Activated gamma-delta T cell (primary cell): ENCODE results near the gene POU2F1.

Source experiments
- DNase-seq: peaks from one replicate; lab custom pipeline; 2025; lab: John Stamatoyannopoulos, UW

Gene POU2F1

GRCh38 chr1:167423684-167424619, 203.3 kb downstream of the POU2F1 start:
- DNase-seq = no peak

- no peak for DNase-seq
These were observed 204.8 kb downstream of the POU2F1 start for GRCh38 chr1:167425482-167425881.

GRCh38 chr1:167426716-167427115, 206.0 kb downstream of the POU2F1 start:
- no peak for DNase-seq

- no peak for DNase-seq
These were observed 207.2 kb downstream of the POU2F1 start for GRCh38 chr1:167427848-167428247.

- DNase-seq = no peak
These were observed 207.7 kb downstream of the POU2F1 start for GRCh38 chr1:167428395-167428794.

GRCh38 chr1:167429612-167430011, 208.9 kb downstream of the POU2F1 start:
- DNase-seq = no peak

- DNase-seq = no peak
These were observed 209.6 kb downstream of the POU2F1 start for GRCh38 chr1:167430134-167430848.

GRCh38 chr1:167430849-167431242, 210.2 kb downstream of the POU2F1 start:
- DNase-seq = no peak

- DNase-seq = no peak
These were observed 210.7 kb downstream of the POU2F1 start for GRCh38 chr1:167431261-167431908.

- DNase-seq = no peak
These were observed 211.4 kb downstream of the POU2F1 start for GRCh38 chr1:167431909-167432650.

GRCh38 chr1:167432780-167433179, 212.1 kb downstream of the POU2F1 start:
- no peak for DNase-seq

- no peak for DNase-seq
These were observed 213.2 kb downstream of the POU2F1 start for GRCh38 chr1:167433884-167434283.

GRCh38 chr1:167434306-167434705, 213.6 kb downstream of the POU2F1 start:
- DNase-seq = no peak

GRCh38 chr1:167435484-167435883, 214.8 kb downstream of the POU2F1 start:
- no peak for DNase-seq

GRCh38 chr1:167438171-167439138, 217.8 kb downstream of the POU2F1 start:
- DNase-seq = no peak

GRCh38 chr1:167439301-167439988, 218.8 kb downstream of the POU2F1 start:
- DNase-seq = no peak

GRCh38 chr1:167440345-167440744, 219.7 kb downstream of the POU2F1 start:
- DNase-seq = no peak

GRCh38 chr1:167440776-167441175, 220.1 kb downstream of the POU2F1 start:
- DNase-seq = no peak

- no peak for DNase-seq
These were observed 220.5 kb downstream of the POU2F1 start for GRCh38 chr1:167441222-167441621.
